ENCODE results near the gene GNG14.
"Not testable (repeated sequence)": the region's sequence is repeated elsewhere in the genome, so short reads cannot be mapped to it uniquely, and the experiment has no call there.

Gene GNG14

DNA sequence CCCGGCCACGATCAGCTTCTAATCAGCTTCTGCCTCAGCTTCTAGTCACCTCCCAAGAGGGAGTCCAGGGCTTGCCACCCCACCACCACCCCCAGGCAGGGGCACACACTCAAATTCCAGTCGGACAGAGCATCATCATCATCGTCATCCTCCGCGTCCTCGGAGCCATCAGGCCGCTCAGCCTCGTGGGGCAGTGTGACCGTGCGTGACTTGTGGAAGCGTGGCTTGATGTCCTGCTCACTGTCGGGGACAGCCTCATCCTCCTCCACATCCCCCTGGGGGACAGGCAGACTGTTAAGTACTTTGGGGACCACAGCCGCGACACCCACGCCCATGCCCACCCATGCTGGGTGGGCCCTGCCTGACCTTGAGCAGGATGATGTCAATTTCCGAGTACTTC is 23.4 kb downstream of the GNG14 start:
- peaks cover 0 to 5% of the 10 kb centered on the region in 2 donors for H3K4me1 Mint-ChIP-seq (ENCODE audit: low read depth in 2 of 2)
- H3K36me3 Mint-ChIP-seq (ENCODE audit: insufficient read depth), result peaks cover 56% of the 10 kb centered on the region
- no peak for ATAC-seq (replicated peaks)
- no peaks in the 10 kb centered on the region for H3K27me3 Mint-ChIP-seq
- H3K9me3 Mint-ChIP-seq, result no peaks in the 10 kb centered on the region
- H3K27ac Mint-ChIP-seq, result no peak overlapping the region
- DNase-seq, result no peak
- H3K4me3 Mint-ChIP-seq, result no peak overlapping the region

DNA sequence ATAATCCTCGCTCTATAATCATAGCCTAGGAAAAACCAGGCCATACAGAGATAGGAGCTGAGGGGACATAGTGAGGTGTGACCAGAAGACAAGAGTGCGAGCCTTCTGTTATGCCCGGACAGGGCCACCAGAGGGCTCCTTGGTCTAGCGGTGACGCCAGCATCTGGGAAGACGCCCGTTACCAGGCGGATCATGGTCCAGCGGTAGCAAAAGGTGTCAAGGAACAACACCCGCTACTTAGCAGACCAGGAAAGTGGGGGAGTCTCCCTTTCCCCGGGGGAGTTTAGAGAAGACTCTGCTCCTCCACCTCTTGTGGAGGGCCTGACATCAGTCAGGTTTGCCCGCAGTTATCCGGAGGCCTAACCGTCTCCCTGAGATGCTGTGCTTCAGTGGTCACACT is 24.3 kb downstream of the GNG14 start:
- ATAC-seq (replicated peaks); H3K27me3 Mint-ChIP-seq; DNase-seq; H3K9me3 Mint-ChIP-seq; H3K4me3 Mint-ChIP-seq; H3K4me1 Mint-ChIP-seq (ENCODE audit: low read depth in 2 of 2); H3K27ac Mint-ChIP-seq: not testable (repeated sequence)
- H3K36me3 Mint-ChIP-seq (ENCODE audit: insufficient read depth), result peaks cover 58% of the 10 kb centered on the region

DNA sequence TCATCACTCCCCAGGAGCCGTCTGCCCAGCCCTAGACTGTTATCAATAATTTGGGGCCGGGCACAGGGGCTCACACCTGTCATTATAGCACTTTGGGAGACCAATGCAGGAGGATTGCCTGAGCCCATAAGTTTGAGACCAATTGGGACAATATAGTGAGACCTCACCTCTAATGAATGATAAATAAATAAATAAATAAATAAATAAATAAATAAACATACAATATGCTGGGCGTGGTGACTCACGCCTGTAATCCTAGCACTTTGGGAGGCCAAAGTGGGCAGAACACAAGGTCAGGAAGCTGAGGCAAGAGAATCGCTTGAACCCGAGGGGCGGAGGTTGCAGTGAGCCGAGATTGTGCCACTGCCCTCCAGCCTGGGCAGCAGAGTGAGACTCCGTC is 25.5 kb downstream of the GNG14 start:
- not testable (repeated sequence) for DNase-seq; H3K27me3 Mint-ChIP-seq; ATAC-seq (replicated peaks)

DNA sequence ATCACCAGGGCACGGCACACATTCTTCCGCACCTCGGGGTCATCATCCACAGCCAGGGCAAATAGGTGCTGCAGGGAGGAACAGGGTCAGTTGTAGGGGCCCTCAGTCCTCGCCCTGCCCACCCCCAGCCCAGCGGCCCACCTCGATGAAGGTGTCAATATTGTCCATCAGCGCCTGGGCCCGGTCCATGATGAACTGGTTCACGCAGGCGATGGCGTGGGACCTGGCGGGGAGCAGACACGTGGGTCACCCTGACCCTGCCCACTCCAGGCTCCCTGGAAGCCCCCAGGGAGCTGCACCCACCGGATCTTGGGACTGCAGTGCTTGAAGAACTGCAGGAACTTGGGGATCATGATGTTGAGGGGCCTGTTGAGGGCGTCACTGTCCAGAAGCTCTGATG is 27.3 kb downstream of the GNG14 start:
- no peak for ATAC-seq (replicated peaks)
- peaks cover 57% of the 10 kb centered on the region for H3K36me3 Mint-ChIP-seq (ENCODE audit: insufficient read depth)
- H3K27me3 Mint-ChIP-seq, result no peaks in the 10 kb centered on the region
- no peak for DNase-seq
- no peak overlapping the region for H3K4me3 Mint-ChIP-seq
- H3K27ac Mint-ChIP-seq, result no peak overlapping the region
- H3K4me1 Mint-ChIP-seq (ENCODE audit: low read depth in 2 of 2), result peaks cover 5% of the 10 kb centered on the region in 2 donors
- no peaks in the 10 kb centered on the region for H3K9me3 Mint-ChIP-seq

More for the DNA sequence above, 25.5 kb downstream of the GNG14 start:
- H3K27ac Mint-ChIP-seq; H3K4me3 Mint-ChIP-seq; H3K4me1 Mint-ChIP-seq (ENCODE audit: low read depth in 2 of 2); H3K9me3 Mint-ChIP-seq: not testable (repeated sequence)
- H3K36me3 Mint-ChIP-seq (ENCODE audit: insufficient read depth), result peaks cover 57% of the 10 kb centered on the region

DNA sequence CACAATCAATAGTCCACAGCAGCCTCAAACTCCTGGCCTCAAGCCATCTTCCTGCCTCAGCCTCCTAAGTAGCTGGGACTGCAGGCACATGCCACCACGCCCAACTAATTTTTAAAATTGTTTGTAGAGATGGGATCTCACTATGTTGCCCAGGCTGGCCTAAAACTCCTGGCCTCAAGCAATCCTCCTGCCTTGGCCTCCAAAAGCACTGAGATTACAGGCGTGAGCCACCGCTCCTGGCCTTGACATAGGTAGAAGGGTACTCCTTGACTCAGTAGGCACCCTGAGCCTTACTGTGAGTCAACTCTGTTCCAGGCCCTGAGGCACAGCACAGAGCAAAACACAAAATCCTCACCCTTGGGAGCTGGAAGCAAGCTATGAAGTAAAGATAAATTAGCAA is 28.1 kb downstream of the GNG14 start:
- no peaks in the 10 kb centered on the region for H3K9me3 Mint-ChIP-seq

DNA sequence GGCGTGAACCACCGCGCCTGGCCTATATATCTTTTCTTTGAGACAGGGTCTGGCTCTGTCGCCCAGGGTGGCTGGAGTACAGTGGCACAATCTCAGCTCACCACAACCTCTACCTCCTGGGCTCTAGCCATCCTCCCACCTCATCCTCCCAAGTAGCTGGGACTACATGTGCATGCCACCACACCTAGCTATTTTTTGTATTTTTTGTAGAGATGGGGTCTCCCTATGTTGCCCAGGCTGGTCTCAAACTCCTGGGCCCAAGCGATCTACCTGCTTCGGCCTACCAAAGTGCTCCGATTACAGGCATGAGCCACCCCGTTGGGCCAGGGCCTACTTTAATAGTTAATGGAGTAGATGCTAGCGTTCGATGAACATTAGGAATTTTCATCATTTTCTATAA is 32.5 kb downstream of the GNG14 start:
- Mint-ChIP-seq H3K4me3 (peak overlapping the region; percentile 94 to 96), H3K36me3 (ENCODE audit: insufficient read depth) (peaks cover 47% of the 10 kb centered on the region), H3K27ac (peak overlapping the region; percentile 24 to 93), H3K27me3 (no peaks in the 10 kb centered on the region), H3K4me1 (ENCODE audit: low read depth in 2 of 2) (peaks cover 34 to 36% of the 10 kb centered on the region in 2 donors), H3K9me3 (no peaks in the 10 kb centered on the region)
- DNase-seq (no peak), ATAC-seq (replicated peaks) (no peak)

More for the DNA sequence above, 28.1 kb downstream of the GNG14 start:
- peaks cover 8 to 12% of the 10 kb centered on the region in 2 donors for H3K4me1 Mint-ChIP-seq (ENCODE audit: low read depth in 2 of 2)
- H3K36me3 Mint-ChIP-seq (ENCODE audit: insufficient read depth), result peaks cover 56% of the 10 kb centered on the region
- H3K4me3 Mint-ChIP-seq, result no peak overlapping the region
- H3K27ac Mint-ChIP-seq, result no peak overlapping the region
- ATAC-seq (replicated peaks) (no peak), DNase-seq (no peak)
- no peaks in the 10 kb centered on the region for H3K27me3 Mint-ChIP-seq

DNA sequence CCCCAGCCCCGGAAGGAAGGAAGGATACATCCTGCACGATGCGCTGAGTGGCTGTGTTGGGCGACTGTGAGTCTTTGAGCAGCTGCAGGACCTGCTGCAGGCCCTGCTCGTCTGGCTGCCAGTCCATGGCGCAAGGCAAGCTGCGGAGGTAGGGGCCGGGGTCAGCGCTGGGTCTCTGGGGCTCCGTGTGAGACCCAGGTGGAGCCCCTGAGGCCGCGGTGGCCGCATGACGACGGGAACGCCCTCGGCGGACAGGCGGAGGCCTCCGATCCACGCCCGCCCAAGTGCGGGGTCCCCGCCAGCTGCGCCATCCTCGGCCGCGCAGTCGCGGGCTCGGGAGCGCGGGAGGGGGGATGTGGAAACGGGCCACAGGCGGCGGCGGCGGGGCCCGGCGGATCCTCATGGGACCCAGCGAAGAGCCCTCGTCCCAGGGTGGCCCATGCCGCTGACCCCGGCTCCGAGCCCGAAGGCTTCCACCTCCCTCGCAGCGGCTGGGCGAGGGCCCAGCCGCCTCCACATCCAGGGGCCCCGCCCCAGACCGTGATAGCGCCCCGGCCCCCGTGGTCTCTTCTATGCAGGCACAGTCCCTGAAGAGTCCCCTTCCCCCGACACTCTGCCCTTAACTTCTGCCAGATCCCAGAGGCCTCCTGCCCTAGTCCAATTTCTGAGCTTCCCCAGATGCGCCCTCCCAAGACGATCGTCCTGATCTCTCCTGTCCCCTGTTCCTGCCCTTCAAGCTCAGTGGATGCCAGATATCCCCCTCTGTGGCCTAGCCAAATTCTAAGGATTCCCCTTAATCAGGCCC is 33.3 kb downstream of the GNG14 start:
- ATAC-seq (replicated peaks), result no peak

DNA sequence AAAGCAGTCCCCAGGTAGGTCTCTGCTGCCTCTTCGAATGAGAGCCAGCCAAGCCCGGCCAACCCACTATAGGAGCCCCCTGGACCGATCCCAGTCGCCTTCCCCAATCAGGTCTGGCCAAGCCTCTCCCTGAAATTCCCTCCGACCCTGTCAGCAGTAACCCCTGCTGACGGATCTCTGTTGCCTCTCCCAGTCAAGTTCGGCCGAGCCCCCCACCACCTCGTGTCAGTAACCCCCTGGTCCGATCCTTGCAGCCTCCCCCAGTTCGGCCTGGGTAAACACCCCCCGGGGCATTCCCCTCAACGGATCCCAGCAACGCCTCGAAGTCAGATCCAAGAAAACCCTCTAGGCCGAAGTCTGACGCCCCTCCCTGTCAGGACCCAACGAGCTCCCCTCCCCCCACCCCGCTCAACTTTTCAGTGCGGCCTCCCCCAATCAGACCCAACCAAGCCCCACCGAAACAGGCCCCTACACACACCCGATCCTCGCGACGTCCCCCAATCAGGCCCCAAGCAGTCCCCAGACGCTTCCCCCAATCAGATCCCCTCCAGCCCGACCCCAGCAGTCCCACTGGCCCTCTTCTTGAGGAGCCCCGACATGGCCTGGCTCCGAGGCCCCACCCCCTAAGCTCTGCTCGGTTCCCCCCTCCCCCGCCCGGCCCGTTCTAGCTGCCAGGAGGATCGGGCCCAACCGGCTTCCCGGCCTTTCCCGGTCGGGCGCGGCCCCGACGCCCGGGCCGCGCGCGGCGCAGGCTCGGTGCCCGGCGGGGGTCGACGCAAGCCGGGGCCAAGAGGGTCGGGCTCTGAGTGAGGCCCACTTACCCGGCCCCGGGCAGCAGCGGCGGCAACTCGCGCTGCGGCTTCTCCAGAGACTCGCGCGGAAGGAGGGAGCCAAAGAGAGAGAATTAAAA is 34.1 kb downstream of the GNG14 start:
- Mint-ChIP-seq H3K27ac (peak overlapping the region; percentile 79 to 93), H3K4me1 (ENCODE audit: low read depth in 2 of 2) (peaks cover 34 to 36% of the 10 kb centered on the region in 2 donors), H3K4me3 (peak overlapping the region; percentile 94 to 96), H3K36me3 (ENCODE audit: insufficient read depth) (peaks cover 43% of the 10 kb centered on the region), H3K27me3 (no peaks in the 10 kb centered on the region), H3K9me3 (no peaks in the 10 kb centered on the region)
- DNase-seq (peak; percentile 22 to 33 (median 28)), ATAC-seq (replicated peaks) (peak; percentile 47)

More for the DNA sequence above, 33.3 kb downstream of the GNG14 start:
- Mint-ChIP-seq H3K9me3 (no peaks in the 10 kb centered on the region), H3K27me3 (no peaks in the 10 kb centered on the region), H3K27ac (peak overlapping the region; percentile 79 to 93), H3K4me3 (peak overlapping the region; percentile 94 to 96), H3K4me1 (ENCODE audit: low read depth in 2 of 2) (peaks cover 34 to 36% of the 10 kb centered on the region in 2 donors), H3K36me3 (ENCODE audit: insufficient read depth) (peaks cover 45% of the 10 kb centered on the region)
- DNase-seq, result no peak

DNA sequence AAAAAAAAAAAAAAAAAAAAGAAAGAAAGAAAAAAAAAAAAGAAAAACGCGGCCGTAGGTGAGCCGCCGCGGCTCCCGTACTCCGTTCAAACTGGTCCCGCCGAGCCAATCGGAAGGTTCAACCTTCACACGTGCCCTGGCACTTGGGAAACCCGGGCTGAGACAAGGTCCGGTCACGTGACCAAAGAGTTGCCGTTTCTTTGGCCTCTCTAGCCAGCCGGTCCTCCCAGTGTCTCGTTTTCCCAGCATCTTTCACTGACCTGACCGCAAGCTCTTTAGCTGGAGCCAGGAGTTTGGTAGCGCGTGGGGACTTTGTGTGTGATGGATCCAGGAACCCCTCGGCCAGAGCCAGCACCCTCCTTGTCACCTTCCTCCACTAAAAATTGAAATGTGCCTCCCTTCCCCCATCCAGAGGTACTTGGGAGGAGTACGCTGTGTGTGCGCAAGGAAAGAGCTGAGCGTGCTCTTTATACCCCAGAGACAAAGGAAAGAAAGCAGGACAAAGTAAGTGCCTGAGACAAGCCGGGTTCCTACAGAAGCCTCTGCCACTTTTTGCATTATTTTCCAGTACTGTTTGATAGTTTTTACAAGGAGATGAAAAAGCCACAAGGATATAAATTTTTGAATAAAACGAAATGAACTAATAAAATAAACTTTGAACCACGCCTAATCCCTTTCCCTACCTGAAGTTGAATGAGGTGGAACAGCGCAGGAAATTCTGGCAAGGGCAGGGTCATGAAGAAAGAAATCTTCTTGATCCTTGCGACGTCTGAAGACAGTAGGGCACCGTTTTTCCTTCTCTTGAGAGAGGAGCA is 35.0 kb downstream of the GNG14 start:
- Mint-ChIP-seq H3K27me3 (no peaks in the 10 kb centered on the region), H3K36me3 (ENCODE audit: insufficient read depth) (peaks cover 43% of the 10 kb centered on the region), H3K27ac (peak overlapping the region; percentile 90 to 93), H3K4me3 (peak overlapping the region; percentile 94 to 96), H3K9me3 (no peaks in the 10 kb centered on the region), H3K4me1 (ENCODE audit: low read depth in 2 of 2) (peaks cover 34 to 36% of the 10 kb centered on the region in 2 donors)
- ATAC-seq (replicated peaks) (peak; percentile 93), DNase-seq (peak; percentile 83 to 92 (median 87))

DNA sequence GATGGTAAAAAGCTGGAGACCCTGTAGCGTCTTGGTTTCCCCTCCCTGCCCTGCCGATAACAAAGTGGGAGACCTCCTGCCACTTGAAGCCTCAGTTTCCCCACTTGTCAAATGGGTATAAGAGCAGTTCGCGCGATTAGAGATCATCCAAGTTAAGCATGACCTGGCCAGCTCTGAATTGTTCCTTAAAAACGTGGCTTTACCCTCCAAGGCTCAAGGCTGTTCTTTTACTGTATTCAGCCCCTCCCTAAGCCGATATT is 35.5 kb downstream of the GNG14 start:
- ATAC-seq (replicated peaks) (no peak), DNase-seq (no peak)
- H3K4me3 Mint-ChIP-seq, result peak overlapping the region; percentile 94 to 96
- peak overlapping the region; percentile 90 to 93 for H3K27ac Mint-ChIP-seq
- H3K9me3 Mint-ChIP-seq, result no peaks in the 10 kb centered on the region
- H3K27me3 Mint-ChIP-seq, result no peaks in the 10 kb centered on the region
- peaks cover 34 to 36% of the 10 kb centered on the region in 2 donors for H3K4me1 Mint-ChIP-seq (ENCODE audit: low read depth in 2 of 2)
- H3K36me3 Mint-ChIP-seq (ENCODE audit: insufficient read depth), result peaks cover 43% of the 10 kb centered on the region

DNA sequence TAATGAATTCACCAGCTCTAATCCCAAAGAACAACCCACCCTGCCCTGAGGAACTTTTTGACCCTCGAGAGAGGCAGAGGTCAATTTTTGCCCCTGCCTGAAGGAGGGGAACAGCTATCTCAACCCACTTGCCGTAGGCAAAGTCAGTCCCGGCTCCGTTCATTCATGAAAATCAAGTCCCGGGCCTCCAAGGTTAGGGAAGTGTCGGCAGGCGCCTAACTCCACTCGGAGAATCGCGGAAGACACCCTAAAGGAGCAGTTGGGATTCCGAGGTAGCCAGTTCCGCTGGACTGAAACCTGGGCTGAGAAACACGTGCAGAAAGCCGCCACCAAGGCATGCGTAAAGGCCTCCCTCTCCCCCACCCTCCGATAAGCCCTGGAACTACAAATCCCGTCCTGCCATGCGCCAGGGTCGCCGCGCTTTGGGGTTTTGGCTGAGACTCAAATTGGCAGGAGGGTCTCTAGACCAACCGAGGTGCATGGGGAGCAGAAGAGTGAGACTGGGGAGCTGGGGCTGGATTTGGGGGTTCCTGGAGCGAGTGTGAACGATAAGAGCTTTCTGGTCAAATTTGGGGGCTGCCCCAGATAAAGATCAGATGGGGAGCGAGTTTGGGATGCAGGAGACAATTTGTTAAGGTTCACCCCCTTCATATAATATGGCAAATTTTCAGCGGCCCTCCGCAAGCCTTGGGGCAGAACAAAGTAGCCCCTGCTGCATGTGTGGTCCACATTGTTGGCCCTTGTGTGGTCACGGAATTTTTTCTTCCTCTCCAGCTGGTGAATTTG is 36.0 kb downstream of the GNG14 start, which contains the start of gene TNPO2:
Gene TNPO2 (minus strand): TSS at position 292 of the 786 bp plus-strand sequence. CDS start 2,955 bp downstream, outside the sequence.
- Mint-ChIP-seq H3K36me3 (ENCODE audit: insufficient read depth) (peaks cover 43% of the 10 kb centered on the region), H3K4me3 (peak within 1 kb of the TSS; percentile 94 to 96), H3K4me1 (ENCODE audit: low read depth in 2 of 2) (peaks cover 31 to 36% of the 10 kb centered on the region in 2 donors), H3K27ac (peak within 1 kb of the TSS; percentile 90 to 93), H3K27me3 (no peaks in the 10 kb centered on the region), H3K9me3 (no peaks in the 10 kb centered on the region)
- ATAC-seq (replicated peaks) (peak; percentile 16), DNase-seq (peak; percentile 27 to 47 (median 35))

DNA sequence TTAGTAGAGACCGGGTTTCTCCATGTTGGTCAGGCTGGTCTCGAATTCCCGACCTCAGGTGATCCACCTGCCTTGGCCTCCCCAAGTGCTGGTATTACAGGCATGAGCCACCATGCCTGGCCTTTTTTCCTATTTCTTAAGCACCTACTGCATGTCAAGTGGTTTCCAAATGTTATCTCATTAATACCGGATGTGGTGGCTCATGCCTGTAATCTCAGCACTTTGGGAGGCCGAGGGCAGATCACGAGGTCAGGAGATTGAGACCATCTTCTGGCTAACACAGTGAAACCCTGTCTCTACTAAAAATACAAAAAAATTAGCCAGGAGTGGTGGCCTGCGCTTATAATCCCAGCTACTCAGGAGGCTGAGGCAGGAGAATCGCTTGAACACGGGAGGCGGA is 37.8 kb downstream of the GNG14 start:
- peak overlapping the region; percentile 43 to 96 for H3K4me3 Mint-ChIP-seq
- H3K9me3 Mint-ChIP-seq; ATAC-seq (replicated peaks); H3K27me3 Mint-ChIP-seq; DNase-seq: not testable (repeated sequence)
- H3K27ac Mint-ChIP-seq, result peak overlapping the region in 1 of 2 donors; percentile 32
- H3K4me1 Mint-ChIP-seq (ENCODE audit: low read depth in 2 of 2), result peaks cover 36 to 40% of the 10 kb centered on the region in 2 donors
- H3K36me3 Mint-ChIP-seq (ENCODE audit: insufficient read depth), result peaks cover 54% of the 10 kb centered on the region
